Liver (tissue), 9 donors: ENCODE results near the gene OSER1. TPM values are rescaled to one million over a fixed set of nuclear protein-coding genes. Genes with fewer than 3 reads are reported as not detected.
A peak's percentile ranks its signal among the peaks of the same experiment; 100 is the strongest.

Source experiments
- DNase-seq: peaks from one replicate; pipeline ENCODE4 v3.0.0-alpha.2; 2017; ENCODE audit warnings: low spot score
- H3K27ac ChIP-seq, 2 donors: one replicate each; pipeline ENCODE4 v1.7.0; 2013; ENCODE audit warnings: inconsistent platforms in 2 of 2, low read length in 2 of 2, control low read depth in 1 of 2, low read depth in 1 of 2, mild to moderate bottlenecking in 1 of 2
- H3K27me3 ChIP-seq, 4 donors: one replicate each; pipeline versions ENCODE4 v1.6.1 to v1.7.0; 2013; ENCODE audit warnings: low read length in 3 of 4, inconsistent platforms in 1 of 4, mild to moderate bottlenecking in 1 of 4, moderate library complexity in 1 of 4; ENCODE audit not compliant: control insufficient read depth in 4 of 4, insufficient read depth in 4 of 4
- H3K36me3 ChIP-seq, 4 donors: one replicate each; pipeline versions ENCODE4 v1.6.1 to v1.7.0; 2013; ENCODE audit warnings: low read length in 3 of 4, mild to moderate bottlenecking in 3 of 4, low read depth in 1 of 4, moderate library complexity in 1 of 4; ENCODE audit not compliant: control insufficient read depth in 4 of 4, insufficient read depth in 3 of 4
- H3K4me1 ChIP-seq, 4 donors: one replicate each; pipeline versions ENCODE4 v1.6.1 to v1.7.0; 2013; ENCODE audit warnings: low read length in 3 of 4, mild to moderate bottlenecking in 3 of 4, moderate library complexity in 1 of 4; ENCODE audit not compliant: control insufficient read depth in 4 of 4, insufficient read depth in 4 of 4
- H3K4me3 ChIP-seq, 3 donors: one replicate each; pipeline versions ENCODE4 v1.6.1 to v1.7.0; 2013; ENCODE audit warnings: low read length in 3 of 3, control low read depth in 1 of 3, low read depth in 1 of 3, mild to moderate bottlenecking in 1 of 3
- H3K9ac ChIP-seq, 2 donors: one replicate each; pipeline ENCODE4 v1.7.0; 2013; ENCODE audit warnings: low read length in 2 of 2, mild to moderate bottlenecking in 2 of 2, moderate library complexity in 2 of 2, control low read depth in 1 of 2, low read depth in 1 of 2
- H3K9me3 ChIP-seq, 4 donors: one replicate each; pipeline versions ENCODE4 v1.6.1 to v1.7.0; 2013; ENCODE audit warnings: low read length in 3 of 4; ENCODE audit not compliant: control insufficient read depth in 4 of 4
- CTCF ChIP-seq: fragments of 150-350 bp; IDR thresholded peaks from 2 replicates; pipeline ENCODE4 v1.5.1; 2017; ENCODE audit warnings: improper control_type of control experiment, low read depth, low read length; ENCODE audit not compliant: missing input control
- EGR1 ChIP-seq, 2 donors: IDR thresholded peaks; 2 replicates each; pipeline ENCODE4 v1.6.1; 2016 to 2018; ENCODE audit warnings: antibody characterized with exemption in 2 of 2, low read depth in 2 of 2
- FOXA1 ChIP-seq: IDR thresholded peaks from 2 replicates; pipeline ENCODE4 v1.6.1; 2016; ENCODE audit warnings: antibody characterized with exemption
- FOXA2 ChIP-seq: IDR thresholded peaks from 2 replicates; pipeline ENCODE4 v1.6.1; 2016; ENCODE audit warnings: antibody characterized with exemption
- GABPA ChIP-seq, 2 donors: IDR thresholded peaks in 1 of 2; conservative IDR thresholded peaks in 1 of 2; 2 replicates each; pipeline ENCODE4 v1.6.1; 2016; ENCODE audit warnings: antibody characterized with exemption in 2 of 2, mild to moderate bottlenecking in 1 of 2, moderate library complexity in 1 of 2
- HNF4A ChIP-seq, 2 donors: conservative IDR thresholded peaks; 2 replicates each; pipeline ENCODE4 v1.6.1; 2016; ENCODE audit warnings: antibody characterized with exemption in 2 of 2, mild to moderate bottlenecking in 2 of 2
- HNF4G ChIP-seq: IDR thresholded peaks from 2 replicates; pipeline ENCODE4 v1.6.1; 2016; ENCODE audit warnings: antibody characterized with exemption
- JUND ChIP-seq, 2 donors: IDR thresholded peaks; 2 replicates each; pipeline ENCODE4 v1.6.1; 2016; ENCODE audit warnings: antibody characterized with exemption in 2 of 2
- MAX ChIP-seq: IDR thresholded peaks from 2 replicates; pipeline ENCODE4 v1.6.1; 2016; ENCODE audit warnings: antibody characterized with exemption
- NR2F2 ChIP-seq: IDR thresholded peaks from 2 replicates; pipeline ENCODE4 v1.6.1; 2016; ENCODE audit warnings: antibody characterized with exemption
- RXRA ChIP-seq, 2 donors: IDR thresholded peaks; 2 replicates each; pipeline ENCODE4 v1.6.1; 2017 to 2018; ENCODE audit warnings: antibody characterized with exemption in 2 of 2, mild to moderate bottlenecking in 1 of 2
- SP1 ChIP-seq: IDR thresholded peaks from 2 replicates; pipeline ENCODE4 v1.6.1; 2018; ENCODE audit warnings: antibody characterized with exemption, mild to moderate bottlenecking
- TAF1 ChIP-seq: conservative IDR thresholded peaks from 2 replicates; pipeline ENCODE4 v1.6.1; 2016; ENCODE audit warnings: antibody characterized with exemption, mild to moderate bottlenecking
- YY1 ChIP-seq: IDR thresholded peaks from 2 replicates; pipeline ENCODE4 v1.6.1; 2016; ENCODE audit warnings: antibody characterized with exemption, mild to moderate bottlenecking
- WGBS: extraction: QIAGEN DNeasy Blood & Tissue Kit; methylation state at CpG from one replicate; pipeline ENCODE4 v1.1.7; 2013; 5-methylcytosine and 5-hydroxymethylcytosine counted together
- polyA plus RNA-seq, 2 donors: library from polyadenylated mRNA; stranded (reverse) in 1 of 2; unstranded in 1 of 2; fragments of 200-250 nt in 1 of 2; fragments of >200 nt in 1 of 2; fragmentation: Nextera tagmentation in 1 of 2; extraction: Ambion mirVana in 1 of 2; gene quantifications; one replicate each; pipeline versions ENCODE4 v1.2.1 to v1.2.3, GENCODE V29; 2013 to 2015
- total RNA-seq, 2 donors: library from RNA; depleted of rRNA; stranded (reverse); fragments of >200 nt; gene quantifications; one replicate each; pipeline ENCODE4 v1.2.3, GENCODE V29; 2014
- TF ChIP-seq, protein P1 (sequence below): IDR thresholded peaks from 2 replicates; pipeline ENCODE4 v1.6.1; 2016; ENCODE audit warnings: antibody characterized with exemption
- TF ChIP-seq, protein P2 (sequence below): IDR thresholded peaks from 2 replicates; pipeline ENCODE4 v1.6.1; 2016; ENCODE audit warnings: antibody characterized with exemption, mild to moderate bottlenecking
- TF ChIP-seq, protein P3 (sequence below): IDR thresholded peaks from 2 replicates; pipeline ENCODE4 v1.6.1; 2016; ENCODE audit warnings: antibody characterized with exemption
- donor health status: healthy.
- donor health status: healthy.
- donor health status: healthy.
- donor health status: healthy.
- donor health status: healthy.

The OSER1 gene
- total and polyA plus RNA-seq, 4 donors = 12.6 to 20.2 (median 14.6) TPM

DNA sequence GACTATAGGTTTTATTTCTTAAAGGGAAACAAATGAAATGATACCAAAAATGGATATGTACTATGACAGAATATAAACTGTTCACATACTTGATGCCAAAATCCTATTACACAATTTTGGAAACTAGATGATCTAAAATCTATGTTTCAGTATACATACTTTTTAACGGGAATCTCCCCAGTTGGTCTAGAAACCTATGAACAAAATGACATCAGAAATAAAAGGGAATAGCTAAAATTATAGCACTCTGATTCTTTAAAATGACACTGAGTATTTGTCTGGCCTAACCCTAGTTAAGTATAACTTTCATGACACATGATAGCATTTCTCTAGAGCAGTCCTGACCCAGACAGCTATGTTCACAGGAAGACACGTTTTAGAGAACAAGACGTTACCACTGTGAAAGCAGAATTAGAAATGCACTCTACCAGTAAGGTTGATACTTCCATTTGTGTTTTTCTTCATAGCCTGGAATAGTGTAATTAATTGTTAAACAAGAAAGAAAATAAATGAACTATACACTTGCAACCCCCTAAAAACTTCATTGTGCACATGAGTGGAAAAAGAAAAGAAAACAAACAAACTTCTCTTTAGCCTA is 3.3 kb downstream of the OSER1 start:
- no peak for DNase-seq
- 28% methylated on average over 3 of the region's 3 CpGs for whole genome bisulfite sequencing
- Histone ChIP-seq H3K27ac (peak overlapping the region in 1 of 2 donors; percentile 5), H3K27me3 (no peaks in the 10 kb centered on the region), H3K4me3 (no peak overlapping the region), H3K9ac (no peak overlapping the region), H3K9me3 (no peaks in the 10 kb centered on the region), H3K4me1 (peaks cover 5 to 45% (median 36%) of the 10 kb centered on the region in 4 donors), H3K36me3 (peaks cover 2 to 20% (median 13%) of the 10 kb centered on the region in 4 donors)
- TF ChIP-seq YY1 (no peak), HNF4G (no peak), RXRA (IDR thresholded peaks at IDR 0.05) (no peak), EGR1 (IDR thresholded peaks at IDR 0.05; ENCODE audit: low read depth in 2 of 2) (no peak), NR2F2 (no peak), FOXA2 (no peak), CTCF (no peak), SP1 (no peak), TAF1 (no peak), HNF4A (conservative IDR thresholded peaks at IDR 0.05) (no peak), MAX (no peak), FOXA1 (no peak), JUND (IDR thresholded peaks at IDR 0.05) (no peak), GABPA (IDR thresholded peaks at IDR 0.05 in 1 of 2, conservative IDR thresholded peaks at IDR 0.05 in 1 of 2) (no peak)
- TF ChIP-seq, protein P1, sequence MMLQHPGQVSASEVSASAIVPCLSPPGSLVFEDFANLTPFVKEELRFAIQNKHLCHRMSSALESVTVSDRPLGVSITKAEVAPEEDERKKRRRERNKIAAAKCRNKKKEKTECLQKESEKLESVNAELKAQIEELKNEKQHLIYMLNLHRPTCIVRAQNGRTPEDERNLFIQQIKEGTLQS = no peak
- TF ChIP-seq, protein P2, sequence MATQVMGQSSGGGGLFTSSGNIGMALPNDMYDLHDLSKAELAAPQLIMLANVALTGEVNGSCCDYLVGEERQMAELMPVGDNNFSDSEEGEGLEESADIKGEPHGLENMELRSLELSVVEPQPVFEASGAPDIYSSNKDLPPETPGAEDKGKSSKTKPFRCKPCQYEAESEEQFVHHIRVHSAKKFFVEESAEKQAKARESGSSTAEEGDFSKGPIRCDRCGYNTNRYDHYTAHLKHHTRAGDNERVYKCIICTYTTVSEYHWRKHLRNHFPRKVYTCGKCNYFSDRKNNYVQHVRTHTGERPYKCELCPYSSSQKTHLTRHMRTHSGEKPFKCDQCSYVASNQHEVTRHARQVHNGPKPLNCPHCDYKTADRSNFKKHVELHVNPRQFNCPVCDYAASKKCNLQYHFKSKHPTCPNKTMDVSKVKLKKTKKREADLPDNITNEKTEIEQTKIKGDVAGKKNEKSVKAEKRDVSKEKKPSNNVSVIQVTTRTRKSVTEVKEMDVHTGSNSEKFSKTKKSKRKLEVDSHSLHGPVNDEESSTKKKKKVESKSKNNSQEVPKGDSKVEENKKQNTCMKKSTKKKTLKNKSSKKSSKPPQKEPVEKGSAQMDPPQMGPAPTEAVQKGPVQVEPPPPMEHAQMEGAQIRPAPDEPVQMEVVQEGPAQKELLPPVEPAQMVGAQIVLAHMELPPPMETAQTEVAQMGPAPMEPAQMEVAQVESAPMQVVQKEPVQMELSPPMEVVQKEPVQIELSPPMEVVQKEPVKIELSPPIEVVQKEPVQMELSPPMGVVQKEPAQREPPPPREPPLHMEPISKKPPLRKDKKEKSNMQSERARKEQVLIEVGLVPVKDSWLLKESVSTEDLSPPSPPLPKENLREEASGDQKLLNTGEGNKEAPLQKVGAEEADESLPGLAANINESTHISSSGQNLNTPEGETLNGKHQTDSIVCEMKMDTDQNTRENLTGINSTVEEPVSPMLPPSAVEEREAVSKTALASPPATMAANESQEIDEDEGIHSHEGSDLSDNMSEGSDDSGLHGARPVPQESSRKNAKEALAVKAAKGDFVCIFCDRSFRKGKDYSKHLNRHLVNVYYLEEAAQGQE = no peak
- TF ChIP-seq, protein P3, sequence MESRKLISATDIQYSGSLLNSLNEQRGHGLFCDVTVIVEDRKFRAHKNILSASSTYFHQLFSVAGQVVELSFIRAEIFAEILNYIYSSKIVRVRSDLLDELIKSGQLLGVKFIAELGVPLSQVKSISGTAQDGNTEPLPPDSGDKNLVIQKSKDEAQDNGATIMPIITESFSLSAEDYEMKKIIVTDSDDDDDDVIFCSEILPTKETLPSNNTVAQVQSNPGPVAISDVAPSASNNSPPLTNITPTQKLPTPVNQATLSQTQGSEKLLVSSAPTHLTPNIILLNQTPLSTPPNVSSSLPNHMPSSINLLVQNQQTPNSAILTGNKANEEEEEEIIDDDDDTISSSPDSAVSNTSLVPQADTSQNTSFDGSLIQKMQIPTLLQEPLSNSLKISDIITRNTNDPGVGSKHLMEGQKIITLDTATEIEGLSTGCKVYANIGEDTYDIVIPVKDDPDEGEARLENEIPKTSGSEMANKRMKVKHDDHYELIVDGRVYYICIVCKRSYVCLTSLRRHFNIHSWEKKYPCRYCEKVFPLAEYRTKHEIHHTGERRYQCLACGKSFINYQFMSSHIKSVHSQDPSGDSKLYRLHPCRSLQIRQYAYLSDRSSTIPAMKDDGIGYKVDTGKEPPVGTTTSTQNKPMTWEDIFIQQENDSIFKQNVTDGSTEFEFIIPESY = no peak
